Measurements from ENCODE around the gene SCO2. TPM values are rescaled to one million over a fixed set of nuclear protein-coding genes. Genes with fewer than 3 reads are reported as not detected.
A peak's percentile ranks its signal among the peaks of the same experiment; 100 is the strongest.

SCO2 gene, protein sequence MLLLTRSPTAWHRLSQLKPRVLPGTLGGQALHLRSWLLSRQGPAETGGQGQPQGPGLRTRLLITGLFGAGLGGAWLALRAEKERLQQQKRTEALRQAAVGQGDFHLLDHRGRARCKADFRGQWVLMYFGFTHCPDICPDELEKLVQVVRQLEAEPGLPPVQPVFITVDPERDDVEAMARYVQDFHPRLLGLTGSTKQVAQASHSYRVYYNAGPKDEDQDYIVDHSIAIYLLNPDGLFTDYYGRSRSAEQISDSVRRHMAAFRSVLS
- total RNA-seq, result 0.82 TPM

DNA sequence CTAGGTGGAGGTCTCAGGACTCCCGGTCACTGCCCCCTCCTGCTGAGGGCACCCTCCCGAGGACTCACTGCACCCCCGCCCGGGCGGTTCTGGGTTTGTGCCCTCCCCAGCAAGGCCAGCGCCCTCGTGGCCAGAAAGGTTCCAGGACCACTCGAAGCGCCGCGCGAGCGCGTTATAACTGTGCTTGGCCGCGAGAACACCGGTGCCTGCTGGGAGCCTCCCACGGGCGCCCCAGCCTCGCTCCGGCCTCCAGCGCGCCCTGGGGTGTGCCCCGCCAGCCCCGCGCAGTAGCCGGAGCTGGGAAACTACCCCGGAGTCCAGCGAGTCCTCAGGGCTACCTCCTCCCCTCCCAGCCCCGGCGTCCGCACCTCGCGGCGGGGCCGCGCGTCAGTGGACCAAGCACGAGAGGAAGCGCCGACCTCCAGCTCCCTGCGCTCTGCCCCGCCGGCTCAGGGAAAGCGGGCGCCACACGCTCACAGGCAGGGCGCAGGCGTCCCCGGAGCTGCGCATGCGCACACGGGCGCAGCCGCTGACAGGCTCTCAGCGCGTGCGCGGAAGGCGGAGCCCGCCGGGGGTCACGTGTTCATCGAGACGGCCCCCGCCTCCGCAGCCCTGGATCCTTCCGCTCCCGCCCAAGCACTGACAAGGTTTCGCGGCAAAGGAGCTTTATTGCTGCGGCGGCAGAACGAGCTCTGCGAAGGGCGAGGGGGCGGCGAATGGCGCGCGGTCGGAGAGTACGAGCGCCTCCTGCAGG, at the start of gene SCO2:
Gene SCO2 (minus strand): TSS at position 495 of the 754 bp plus-strand sequence. CDS start 1,187 bp downstream, outside the sequence.
- no peak for FAIRE-seq
- DNase-seq (ENCODE audit: low spot score in 2 of 2), result peak; percentile 100

DNA sequence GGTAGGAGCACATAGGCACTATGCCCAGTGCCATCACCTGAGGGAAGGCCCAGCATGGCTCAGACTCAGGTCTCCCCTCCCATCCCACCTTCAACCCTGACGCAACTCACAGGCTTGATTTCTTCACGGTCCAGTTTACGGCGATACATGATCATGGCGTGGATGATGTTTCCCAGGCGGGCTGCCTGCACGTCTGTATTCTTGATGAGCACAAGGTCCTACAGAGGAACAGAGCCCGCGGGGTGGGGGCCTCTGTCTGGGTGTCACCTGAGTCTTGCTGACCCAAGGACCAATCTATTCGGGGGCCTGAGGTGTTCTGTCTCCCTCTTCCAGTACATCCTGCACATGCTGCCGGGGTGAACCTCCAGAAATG, 49.0 kb upstream of the SCO2 start:
- no peak for FAIRE-seq

DNA sequence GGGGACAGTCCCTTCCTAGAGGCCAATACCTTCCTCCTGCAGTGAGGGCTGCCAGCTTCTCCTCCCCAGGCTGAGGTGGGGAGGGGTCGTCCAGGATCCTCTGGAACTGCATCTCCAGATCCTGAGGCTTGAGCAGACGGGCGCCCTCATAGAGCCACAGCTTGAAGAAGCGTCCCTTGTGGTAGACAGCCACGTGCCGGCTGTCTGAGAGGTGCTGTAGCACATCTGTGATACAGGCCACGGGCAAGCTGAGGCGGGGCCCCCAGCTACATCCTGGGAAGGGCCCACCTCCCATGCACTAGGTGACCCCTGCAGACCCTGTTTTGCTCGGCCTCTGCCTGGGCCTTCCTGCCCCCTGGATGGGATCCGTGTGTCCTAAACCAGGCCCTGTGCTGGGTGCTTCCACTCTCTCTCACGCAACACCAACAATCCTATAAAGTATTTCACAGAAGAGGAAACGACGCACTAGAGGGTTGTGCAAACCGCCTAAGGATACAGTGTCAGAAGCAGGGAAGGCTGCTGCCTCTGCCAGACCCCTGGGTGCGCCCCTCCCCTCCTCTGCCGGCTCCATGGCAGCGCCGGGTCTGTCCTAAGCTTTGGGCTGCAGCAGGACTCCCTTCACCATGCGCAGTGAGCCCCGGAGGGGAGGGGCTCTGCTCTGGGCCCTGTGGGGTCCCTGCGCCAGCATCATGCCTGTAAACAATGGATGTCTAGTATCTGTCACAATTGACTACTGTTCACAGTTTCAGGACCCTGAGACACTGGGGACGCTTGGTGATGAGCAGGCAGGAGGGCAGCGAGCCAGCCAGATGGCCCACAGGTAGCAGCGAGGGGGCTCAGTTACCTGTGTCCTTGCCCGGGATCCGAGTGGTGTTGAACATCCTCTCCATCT, 48.3 kb upstream of the SCO2 start:
- no peak for FAIRE-seq
- DNase-seq (ENCODE audit: low spot score in 2 of 2), result peak in 1 of 2 donors; percentile 31

More for the DNA sequence above, 49.0 kb upstream of the SCO2 start:
- DNase-seq (ENCODE audit: low spot score in 2 of 2), result no peak

DNA sequence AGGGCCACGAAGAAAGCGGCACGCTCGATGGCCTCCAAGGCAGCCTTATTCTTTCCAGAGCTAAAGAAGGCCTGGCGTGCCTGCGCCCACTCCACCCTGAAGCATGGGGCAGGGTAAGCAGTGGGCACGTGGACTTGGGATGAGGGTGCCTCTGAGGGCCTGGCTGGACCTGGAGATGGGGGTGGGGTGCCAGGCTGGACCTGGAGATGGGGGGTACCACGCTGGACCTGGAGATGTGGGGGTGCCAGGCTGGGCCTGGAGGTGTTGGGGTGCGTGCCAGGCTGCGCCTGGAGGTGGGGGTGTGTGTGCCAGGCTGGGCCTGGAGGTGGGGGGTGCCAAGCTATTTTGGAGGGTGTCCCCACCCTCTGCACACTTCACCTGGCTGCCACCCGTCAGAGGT, 47.6 kb upstream of the SCO2 start:
- DNase-seq (ENCODE audit: low spot score in 2 of 2), result no peak
- FAIRE-seq, result no peak

DNA sequence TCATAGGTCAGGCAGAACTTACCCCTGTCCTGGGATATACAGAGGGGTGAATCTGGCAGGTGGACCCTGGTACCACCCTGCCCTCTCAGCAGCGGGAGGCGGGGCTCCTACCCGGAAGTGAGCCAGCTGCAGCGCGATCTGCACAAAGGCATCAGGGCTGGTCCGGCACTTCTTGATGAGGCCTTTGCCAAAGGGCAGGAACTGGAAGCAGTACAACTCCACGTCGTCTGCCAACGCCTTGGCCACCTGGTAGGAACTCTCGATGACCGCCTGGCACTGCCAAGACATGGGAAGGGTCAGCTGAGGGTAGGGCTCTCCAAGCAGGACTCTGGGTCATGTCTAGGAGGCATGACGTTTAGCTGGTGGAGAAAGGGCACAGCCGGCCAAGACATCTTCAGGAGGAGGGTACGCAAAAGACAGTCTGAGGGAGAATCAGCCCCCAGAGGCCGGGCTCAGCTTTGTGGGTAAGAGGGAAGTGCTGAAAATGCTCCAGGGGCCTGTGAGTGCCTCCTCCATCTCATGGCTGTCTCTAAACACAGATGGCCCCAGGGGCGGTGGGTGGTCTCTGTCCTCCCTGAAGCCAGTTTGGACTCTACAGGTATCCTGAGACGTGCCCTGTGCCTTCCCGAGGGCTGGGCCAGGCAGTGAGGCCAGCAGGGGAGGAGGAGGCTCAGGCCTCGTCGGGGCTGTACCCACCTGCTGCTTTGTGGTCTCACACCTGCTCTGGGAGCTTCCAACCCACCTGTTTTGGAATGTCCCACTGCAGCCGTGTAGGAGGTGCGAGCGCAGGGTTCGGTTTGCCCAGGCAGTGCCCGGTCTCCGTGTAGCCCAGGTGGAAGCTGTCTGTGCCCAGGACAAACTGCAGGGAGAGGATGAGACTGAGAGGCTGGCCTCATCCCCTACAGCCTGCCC, 46.1 kb upstream of the SCO2 start:
- no peak for DNase-seq (ENCODE audit: low spot score in 2 of 2)
- no peak for FAIRE-seq

DNA sequence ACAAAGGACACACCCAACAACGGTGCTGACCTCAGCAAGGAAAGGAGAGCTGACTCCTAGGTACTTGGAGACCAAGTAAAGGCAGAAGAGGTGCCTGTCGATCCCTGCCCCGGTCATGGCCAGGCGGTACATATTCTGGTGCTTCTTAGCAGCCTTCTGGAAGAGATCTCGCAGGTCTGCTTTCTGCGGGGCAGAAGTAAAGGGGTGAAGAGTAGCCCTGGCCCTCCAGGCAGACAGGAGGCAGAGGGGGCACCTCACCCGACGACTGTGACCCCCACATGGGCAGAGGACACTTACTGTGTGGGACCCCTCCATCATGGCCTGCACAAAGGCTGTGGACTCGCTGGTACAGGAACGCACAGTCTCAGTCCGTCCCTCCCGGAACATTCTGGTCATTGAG, 45.5 kb upstream of the SCO2 start:
- DNase-seq (ENCODE audit: low spot score in 2 of 2) (no peak), FAIRE-seq (no peak)

DNA sequence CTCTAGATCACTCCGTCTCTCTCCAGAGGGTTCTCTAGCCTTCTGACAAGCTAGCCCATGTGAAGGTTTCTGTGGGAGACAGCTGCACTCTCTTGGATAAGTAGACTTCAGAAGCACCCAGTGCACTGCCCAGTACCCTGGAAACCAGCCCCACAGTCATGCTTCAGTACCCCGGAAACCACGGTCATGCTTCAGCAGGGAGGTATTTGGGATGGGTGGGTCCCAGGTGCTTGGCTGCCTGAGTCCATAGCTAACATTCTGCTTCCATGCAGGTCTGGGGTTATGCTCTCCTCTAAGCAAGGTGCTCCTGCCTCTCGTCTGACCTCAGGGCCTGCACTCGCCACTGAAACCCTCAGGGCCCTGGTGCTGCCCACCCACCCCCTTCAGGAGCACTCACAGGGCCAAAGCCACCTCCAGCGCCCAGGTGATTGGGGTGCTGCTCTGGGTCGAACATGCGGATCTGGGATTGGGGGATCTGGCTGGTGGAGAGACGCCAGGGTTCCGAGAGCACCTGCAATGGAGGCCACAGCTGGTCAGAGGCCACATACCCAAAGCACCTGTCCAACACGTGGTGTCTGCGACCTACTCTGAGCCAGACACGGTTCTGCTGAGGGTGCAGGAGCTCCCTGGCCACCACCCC, 44.6 kb upstream of the SCO2 start:
- FAIRE-seq (no peak), DNase-seq (ENCODE audit: low spot score in 2 of 2) (no peak)

DNA sequence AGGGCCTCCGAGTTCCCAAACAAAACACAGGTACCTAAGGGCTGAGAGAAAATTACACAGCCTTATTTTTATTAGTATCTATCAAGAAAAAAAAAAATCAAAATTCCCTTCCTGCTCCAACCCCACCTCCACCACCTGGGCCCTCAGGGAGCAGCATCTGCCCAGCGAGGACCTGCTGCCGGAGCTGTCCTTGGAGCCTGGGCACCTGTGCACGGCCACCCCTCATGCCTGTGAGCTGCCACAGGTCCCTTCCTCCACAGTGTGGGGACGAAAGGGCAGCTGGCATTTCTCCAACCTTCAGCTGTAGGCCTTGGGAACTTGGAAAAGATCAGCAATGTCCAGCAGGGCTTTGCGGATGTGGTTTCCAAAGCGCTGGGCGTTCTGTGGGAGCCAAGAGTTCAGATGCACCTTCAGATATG, 43.7 kb upstream of the SCO2 start:
- FAIRE-seq (no peak), DNase-seq (ENCODE audit: low spot score in 2 of 2) (no peak)

DNA sequence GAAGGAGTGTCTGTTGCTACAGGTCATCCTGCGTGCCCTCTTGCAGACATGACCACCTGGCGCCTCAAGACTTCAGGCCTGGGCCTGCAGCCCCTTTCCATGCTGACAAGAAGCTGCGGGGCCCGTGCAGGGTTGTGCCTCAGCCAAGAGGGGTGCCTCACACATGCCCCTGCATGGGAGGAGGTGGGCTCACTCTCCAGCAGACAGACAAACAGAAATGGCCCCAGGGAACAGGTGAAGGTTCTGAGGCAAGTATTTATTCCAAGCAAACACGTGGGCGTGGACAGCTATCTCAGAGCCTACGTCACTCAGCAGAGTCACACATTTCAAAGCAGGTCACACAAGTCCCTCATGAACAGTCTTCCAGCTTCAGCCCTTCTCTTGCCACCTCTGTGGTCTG, 43.2 kb upstream of the SCO2 start:
- DNase-seq (ENCODE audit: low spot score in 2 of 2), result no peak
- FAIRE-seq, result no peak

DNA sequence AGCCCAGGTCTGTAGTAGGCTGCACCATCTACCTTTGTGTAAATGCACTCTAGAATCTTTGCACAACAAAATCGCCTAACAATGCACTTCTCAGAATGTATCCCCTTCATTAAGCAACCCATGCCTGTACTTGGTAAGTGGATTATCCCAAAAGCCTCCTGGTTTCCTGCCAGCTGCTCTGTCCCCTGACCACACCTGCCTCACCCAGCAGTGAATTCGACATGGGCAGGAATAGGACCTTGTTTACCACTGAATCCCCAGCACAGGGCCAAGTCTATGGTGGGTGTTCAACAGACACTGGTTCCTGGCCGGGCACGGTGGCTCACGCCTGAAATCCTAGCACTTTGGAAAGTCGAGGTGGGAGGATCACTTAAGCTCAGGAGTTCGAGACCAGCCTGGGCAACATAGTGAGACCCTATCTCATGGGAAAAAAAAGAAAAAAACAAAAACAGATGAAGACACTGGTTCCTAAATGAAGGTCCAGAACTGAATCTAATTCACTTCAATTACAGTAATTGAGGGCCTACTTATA, 42.4 kb upstream of the SCO2 start:
- DNase-seq (ENCODE audit: low spot score in 2 of 2) (no peak), FAIRE-seq (no peak)

DNA sequence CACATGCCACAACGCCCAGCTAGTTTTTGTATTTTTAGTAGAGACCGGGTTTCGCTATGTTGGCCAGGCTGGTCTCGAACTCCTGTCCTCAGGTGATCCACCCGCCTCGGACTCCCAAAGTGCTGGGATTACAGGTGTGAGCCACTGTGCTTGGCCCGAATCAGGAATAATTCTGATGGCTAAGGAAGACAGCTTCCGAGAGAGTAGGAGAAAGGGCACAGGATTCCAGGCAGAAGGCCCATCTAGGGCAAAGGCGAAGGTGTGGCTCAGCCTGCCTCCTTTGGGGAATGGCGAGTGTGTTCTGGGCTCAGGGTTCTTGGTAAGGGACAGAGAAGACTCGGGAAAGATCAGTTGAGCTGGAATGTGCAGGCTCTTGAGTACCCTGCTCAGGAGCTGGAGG, 38.9 kb upstream of the SCO2 start:
- no peak for FAIRE-seq

DNA sequence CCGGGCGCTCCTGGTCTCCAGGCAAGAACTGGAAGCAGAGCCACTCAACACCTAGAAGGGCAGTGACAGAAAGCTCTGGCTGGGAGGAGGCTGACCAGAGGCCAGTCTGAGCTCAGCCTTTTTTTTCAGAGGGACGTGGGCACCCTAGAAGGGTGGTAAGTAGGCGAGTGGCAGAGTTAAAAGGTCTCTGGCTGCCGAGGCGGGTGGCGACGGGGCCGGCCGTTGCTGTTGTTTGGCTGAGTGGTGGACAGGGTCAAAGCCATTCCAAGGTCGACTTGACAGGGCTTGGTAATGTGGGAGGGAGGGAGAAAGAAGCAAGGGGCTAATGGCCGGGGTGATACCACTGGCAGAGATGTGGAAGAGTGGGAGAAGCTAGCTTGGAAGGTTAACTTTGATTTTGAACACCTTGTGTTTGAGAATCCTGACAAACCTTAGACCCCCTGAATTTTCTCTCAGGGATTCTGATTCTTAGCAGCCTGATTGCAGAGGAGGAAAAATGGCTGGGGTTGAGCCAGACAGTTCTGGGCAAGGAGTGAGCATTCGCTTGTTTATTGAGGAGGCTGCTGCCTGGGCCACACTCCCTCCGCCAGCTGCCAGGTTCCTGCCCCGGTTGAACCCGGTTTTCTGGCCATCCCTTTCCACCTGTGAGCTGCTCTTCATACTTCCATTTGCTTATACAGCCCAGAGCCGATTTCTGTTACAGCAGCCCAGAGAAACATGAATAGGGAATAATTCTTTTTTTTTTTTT, 38.2 kb upstream of the SCO2 start:
- FAIRE-seq (no peak), DNase-seq (ENCODE audit: low spot score in 2 of 2) (no peak)

More for the DNA sequence above, 38.9 kb upstream of the SCO2 start:
- no peak for DNase-seq (ENCODE audit: low spot score in 2 of 2)

DNA sequence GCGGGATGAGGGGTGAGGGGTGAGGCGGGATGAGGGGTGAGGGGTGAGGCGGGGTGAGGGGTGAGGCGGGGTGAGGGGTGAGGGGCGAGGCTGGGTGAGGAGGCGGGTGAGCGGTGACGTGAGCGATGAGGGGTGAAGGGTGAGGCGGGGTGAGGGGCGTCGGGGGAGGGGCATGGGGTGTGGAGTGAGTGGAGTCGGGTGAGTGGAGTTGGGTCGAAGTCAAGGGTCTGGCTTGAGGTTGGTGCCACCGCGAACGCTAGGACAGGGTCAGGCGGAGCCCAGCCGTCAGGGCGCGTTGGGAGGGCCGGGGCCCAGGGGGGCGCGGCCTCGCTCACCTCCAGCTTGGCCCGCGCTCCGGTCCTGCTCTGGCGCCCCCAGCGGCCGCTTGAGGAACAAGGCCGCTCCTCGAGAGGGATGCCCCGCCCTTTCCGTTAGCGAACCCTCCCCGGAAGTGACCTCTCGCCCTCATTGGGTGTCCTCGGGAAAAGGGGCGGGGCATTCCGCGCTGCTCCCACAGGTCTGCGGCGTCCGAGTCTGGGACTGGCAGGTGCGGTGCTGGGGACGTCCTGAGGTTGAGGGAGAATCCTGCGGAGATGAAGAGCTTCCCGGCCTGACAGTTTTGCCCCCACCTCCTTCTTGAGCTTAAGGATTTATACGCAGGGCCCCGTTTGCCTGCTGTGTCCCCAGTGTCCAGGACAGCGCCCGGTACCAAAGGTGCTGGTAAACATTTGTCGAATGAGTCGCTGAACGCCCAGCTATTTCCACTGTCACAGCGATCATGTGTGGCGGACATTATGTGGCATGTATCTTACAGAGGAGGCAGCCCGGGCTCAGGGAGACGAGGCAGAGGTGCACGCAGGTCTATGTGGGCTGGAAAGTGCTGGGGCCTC, 37.4 kb upstream of the SCO2 start, which contains the start of gene SYCE3:
Gene SYCE3 (minus strand): TSS at position 397 of the 890 bp plus-strand sequence. CDS start 6,514 bp downstream, outside the sequence.
- FAIRE-seq (no peak), DNase-seq (ENCODE audit: low spot score in 2 of 2) (peak; percentile 90 to 97)

DNA sequence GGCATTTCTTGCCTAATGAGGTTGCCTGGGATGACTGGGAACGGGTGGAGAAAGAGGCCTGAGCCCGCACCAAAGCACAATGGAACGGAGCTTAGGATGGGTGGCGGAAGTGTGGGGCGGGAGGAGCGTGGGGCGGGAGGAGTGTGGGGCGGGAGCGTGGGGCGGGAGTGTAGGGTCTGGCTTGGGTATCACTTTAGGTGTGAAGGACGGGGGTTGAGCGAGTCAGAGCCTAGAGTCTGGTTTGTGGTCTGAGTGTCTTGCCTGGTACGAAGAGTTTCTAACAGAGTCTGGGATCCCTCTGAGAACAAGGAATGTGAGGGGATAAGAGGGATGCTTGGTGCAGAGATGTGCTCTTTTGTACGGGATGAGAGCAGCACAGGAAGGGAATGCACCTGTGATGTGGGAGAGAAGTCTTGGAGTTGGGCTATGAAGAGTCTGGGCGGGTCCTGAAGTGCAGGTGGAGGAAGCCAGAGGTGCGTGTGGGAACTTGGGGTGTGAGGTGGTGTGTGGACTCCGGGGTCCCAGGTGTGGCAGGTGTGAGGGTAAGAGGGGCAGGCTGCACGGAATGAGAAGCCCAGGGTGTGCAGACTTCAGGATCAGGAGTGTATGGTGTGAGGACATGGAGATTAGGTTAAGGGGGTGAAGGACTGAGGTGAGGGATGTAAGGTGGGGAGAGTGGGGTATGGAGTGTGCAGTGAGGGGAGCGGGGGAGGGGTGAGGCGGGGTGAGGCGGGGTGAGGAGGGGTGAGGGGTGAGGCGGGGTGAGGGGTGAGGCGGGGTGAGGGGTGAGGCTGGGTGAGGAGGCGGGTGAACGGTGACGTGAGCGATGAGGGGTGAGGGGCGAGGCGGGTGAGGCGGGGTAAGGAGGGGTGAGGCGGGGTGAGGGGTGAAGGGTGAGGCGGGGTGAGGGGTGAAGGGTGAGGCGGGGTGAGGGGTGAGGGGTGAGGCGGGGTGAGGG, 36.3 kb upstream of the SCO2 start:
- no peak for DNase-seq (ENCODE audit: low spot score in 2 of 2)
- FAIRE-seq, result no peak

DNA sequence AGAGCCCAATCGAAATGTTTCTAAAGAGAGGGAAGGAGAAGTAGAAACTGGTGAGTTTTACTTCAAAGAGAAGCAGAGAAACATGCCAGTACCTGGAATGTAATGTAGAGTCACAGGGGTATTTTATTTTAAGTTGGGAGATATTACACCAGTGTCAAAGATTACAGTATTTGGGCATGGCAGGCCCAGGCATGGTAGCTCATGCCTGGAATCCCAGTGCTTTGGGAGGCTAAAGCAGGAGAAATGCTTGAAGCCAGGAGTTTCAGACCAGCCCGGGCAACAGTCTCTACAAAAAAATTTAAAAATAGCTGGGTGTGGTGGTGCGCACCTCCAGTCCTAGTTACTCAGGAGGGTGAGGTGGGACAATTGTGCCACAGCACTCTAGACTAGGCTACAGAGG, 34.6 kb upstream of the SCO2 start:
- FAIRE-seq (no peak), DNase-seq (ENCODE audit: low spot score in 2 of 2) (no peak)

DNA sequence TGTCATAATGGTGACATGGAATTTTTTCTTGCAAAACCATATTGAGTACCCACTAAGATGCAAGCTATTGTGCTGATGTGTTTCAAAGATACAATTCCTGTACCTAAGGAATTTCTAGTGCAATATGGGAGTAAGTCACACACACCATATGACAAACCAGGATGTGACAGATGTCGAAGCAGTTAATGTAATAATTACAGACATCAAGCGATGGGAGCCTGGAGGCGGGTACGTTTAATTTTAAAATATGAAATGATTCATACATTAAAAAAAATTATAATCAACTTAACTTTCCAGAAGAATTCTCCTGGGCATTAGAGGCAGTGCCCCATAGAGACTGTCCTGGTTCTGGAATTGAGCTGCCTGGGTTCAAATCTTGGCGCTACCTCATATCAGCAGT, 31.3 kb upstream of the SCO2 start:
- FAIRE-seq, result no peak
- DNase-seq (ENCODE audit: low spot score in 2 of 2), result no peak

Measured in frontal cortex (tissue), 4 donors.